Measurements from ENCODE around the gene OR4K1.

The OR4K1 gene, protein sequence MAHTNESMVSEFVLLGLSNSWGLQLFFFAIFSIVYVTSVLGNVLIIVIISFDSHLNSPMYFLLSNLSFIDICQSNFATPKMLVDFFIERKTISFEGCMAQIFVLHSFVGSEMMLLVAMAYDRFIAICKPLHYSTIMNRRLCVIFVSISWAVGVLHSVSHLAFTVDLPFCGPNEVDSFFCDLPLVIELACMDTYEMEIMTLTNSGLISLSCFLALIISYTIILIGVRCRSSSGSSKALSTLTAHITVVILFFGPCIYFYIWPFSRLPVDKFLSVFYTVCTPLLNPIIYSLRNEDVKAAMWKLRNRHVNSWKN

DNA sequence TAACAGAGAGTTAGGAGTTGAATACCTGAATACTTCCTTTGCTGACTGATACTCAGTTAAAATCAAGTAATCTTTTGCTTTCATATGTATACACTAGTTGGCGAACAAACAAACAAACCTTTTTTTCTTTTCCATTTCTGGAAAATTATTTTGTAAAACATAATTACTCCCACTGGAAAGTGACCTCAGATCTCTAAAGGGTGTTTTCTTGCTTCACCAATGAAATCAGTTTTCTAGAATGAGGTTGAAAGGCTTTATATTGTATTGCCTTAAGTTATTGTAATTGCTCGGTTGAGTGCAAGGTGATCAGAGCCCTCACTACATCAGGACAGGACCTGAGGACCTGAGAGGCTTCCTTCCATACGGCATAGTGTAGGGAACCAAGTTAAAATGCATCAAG, at the start of gene OR4K1:
OR4K1 (plus strand) TSS at position 301 of the 400 bp plus-strand sequence. CDS start 4,750 bp downstream, outside the sequence.
- no peak for DNase-seq (ENCODE audit: low read depth)
- TF ChIP-seq, protein P1, sequence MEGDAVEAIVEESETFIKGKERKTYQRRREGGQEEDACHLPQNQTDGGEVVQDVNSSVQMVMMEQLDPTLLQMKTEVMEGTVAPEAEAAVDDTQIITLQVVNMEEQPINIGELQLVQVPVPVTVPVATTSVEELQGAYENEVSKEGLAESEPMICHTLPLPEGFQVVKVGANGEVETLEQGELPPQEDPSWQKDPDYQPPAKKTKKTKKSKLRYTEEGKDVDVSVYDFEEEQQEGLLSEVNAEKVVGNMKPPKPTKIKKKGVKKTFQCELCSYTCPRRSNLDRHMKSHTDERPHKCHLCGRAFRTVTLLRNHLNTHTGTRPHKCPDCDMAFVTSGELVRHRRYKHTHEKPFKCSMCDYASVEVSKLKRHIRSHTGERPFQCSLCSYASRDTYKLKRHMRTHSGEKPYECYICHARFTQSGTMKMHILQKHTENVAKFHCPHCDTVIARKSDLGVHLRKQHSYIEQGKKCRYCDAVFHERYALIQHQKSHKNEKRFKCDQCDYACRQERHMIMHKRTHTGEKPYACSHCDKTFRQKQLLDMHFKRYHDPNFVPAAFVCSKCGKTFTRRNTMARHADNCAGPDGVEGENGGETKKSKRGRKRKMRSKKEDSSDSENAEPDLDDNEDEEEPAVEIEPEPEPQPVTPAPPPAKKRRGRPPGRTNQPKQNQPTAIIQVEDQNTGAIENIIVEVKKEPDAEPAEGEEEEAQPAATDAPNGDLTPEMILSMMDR (IDR thresholded peaks at IDR 0.05; ENCODE audit: low read depth, low read length, missing control alignments) = no peak
- H3K4me3 ChIP-seq (ENCODE audit: low read depth, low read length) = no peak within 1 kb of the TSS

DNA sequence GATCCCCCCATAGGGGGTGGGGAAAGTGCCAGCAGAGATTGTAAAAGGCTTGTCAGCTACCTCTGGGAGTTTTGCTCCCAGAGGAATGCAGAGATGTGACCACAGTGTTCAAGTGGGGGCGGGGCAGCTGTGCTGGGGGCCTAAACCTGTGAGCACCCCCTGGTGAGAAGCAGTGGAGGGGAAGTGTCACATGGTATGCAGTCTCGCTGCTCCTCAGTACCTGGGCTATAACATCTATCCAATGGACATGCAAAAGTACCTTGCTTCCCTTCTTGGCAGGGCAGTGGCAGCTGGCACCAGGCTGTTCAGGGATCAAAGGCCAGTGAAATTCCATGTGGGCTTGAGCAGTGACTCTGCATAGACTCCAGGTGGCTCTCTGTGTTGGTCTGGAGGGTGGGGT, 35.4 kb upstream of the OR4K1 start:
- H3K4me3 ChIP-seq (ENCODE audit: low read depth, low read length) = no peak overlapping the region
- no peak for DNase-seq (ENCODE audit: low read depth)
- TF ChIP-seq, protein P1 (IDR thresholded peaks at IDR 0.05; ENCODE audit: low read depth, low read length, missing control alignments) = no peak

DNA sequence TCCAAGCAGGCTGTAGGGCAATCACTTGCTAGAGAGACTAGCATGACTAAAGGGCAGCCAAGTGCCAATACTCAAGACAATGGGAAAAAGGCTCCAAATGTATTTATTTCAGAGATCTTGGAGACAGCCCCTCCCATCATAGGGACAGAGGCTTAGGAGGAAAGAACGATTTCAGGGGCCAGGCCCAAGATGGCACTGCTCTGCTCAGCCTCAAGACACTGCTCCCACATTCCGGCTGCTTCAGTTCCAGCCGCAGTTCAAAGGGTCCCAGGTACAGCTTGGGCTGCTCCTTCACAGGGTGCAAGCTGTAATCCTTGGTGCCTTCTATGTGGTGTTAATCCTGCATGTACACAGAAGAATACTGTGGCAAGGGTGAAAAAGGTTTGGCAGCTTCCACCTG, 29.7 kb upstream of the OR4K1 start:
- DNase-seq (ENCODE audit: low read depth) = no peak
- TF ChIP-seq, protein P1 (IDR thresholded peaks at IDR 0.05; ENCODE audit: low read depth, low read length, missing control alignments) = no peak
- H3K4me3 ChIP-seq (ENCODE audit: low read depth, low read length) = no peak overlapping the region

DNA sequence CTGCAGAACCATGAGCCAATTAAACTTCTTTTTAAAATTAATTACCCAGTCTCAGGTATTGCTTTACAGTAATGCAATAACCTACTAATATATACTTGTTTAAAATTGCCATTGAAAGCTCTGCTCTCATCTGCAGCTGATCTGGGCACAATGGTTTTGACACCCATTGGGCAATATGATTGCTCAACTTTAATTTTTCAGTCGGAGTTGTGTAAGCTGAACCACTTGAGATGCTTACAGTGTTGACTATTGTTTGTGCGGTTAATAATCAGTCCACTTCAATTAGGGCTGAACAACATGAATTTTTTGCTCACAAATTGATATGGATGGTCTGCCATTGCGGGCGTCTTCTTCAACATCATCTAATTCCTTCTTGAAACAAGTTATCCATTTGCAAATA, 28.3 kb upstream of the OR4K1 start:
- TF ChIP-seq, protein P1 (IDR thresholded peaks at IDR 0.05; ENCODE audit: low read depth, low read length, missing control alignments) = no peak
- DNase-seq (ENCODE audit: low read depth) = no peak
- H3K4me3 ChIP-seq (ENCODE audit: low read depth, low read length) = no peak overlapping the region

DNA sequence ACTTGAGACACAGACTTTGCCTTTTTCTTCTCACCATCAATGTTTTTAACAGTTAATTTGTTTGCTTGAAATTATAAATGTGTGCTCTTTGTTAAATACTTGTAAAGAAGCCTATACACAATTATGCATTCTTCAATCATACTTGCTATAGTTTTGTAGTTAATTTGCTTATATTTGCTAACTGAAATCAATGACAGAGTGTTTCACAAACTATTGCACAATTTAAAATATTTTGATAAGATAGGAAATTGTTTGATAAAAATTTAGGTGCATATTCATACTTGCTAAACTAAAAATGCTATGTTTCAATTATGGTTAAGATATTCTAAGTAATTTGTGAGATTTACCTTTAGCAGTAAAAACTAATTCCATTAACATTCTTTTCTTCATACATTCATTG, 24.1 kb upstream of the OR4K1 start:
- TF ChIP-seq, protein P1 (IDR thresholded peaks at IDR 0.05; ENCODE audit: low read depth, low read length, missing control alignments) = no peak
- DNase-seq (ENCODE audit: low read depth) = no peak
- H3K4me3 ChIP-seq (ENCODE audit: low read depth, low read length) = no peak overlapping the region

DNA sequence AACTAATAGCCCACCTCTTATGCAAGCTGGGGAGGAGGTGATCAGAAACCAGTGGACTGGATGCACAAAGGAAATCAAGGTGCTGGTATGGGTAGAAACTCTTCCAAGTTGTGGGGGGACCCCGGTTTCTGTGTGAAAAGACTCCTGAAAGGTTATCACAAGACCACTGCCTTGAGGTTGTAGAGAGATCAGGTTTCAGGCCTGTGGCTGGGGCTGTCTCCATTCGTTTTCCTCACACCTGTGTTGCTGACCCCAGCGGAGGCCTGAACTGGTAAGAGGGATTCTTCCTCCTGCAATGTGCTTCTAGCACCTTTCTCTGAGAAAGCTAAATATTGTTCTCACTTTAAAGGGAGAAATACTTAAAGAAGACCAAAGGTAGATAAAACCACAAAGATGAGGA, 19.6 kb upstream of the OR4K1 start:
- TF ChIP-seq, protein P1 (IDR thresholded peaks at IDR 0.05; ENCODE audit: low read depth, low read length, missing control alignments) = no peak

DNA sequence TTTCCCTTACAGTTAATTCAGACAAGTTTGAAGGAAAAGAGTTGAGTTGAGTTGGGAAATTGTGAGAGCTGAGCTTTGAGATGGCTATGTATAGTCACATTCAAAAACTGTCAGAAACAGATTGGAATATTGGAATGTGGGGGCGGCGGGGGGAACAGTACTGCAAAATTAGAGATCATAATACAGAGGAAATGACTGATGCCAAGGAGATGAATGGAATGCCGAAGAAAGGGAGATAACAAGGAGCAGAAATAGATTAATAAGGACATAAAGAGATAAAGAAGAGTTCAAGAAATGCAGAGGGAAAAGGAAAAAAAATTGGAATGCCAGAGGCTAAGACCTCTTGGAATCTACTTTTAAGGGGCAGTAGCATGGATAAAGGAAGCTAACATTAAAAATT, 13.5 kb upstream of the OR4K1 start:
- H3K4me3 ChIP-seq (ENCODE audit: low read depth, low read length) = no peak overlapping the region
- TF ChIP-seq, protein P1 (IDR thresholded peaks at IDR 0.05; ENCODE audit: low read depth, low read length, missing control alignments) = no peak
- DNase-seq (ENCODE audit: low read depth) = no peak

More for the DNA sequence above, 19.6 kb upstream of the OR4K1 start:
- DNase-seq (ENCODE audit: low read depth) = no peak
- no peak overlapping the region for H3K4me3 ChIP-seq (ENCODE audit: low read depth, low read length)

Data from GM12864 (cell line).